Inflammatory macrophage (primary cell): ENCODE results near the gene CCNI.
"Not testable (repeated sequence)": the region's sequence is repeated elsewhere in the genome, so short reads cannot be mapped to it uniquely, and the experiment has no call there.

Source experiments
- DNase-seq, 2 donors: peaks; one replicate each; pipeline ENCODE4 v3.0.0-alpha.2; 2020 to 2022

CCNI gene

GRCh38 chr4:77037736-77038135 is 38.1 kb downstream of the CCNI start:
- DNase-seq: no peak

GRCh38 chr4:77037168-77037567 is 38.6 kb downstream of the CCNI start:
- DNase-seq: not testable (repeated sequence)

- DNase-seq: no peak
Measured at GRCh38 chr4:77036206-77036605, 39.6 kb downstream of the CCNI start.

GRCh38 chr4:77035153-77035552 is 40.6 kb downstream of the CCNI start:
- no peak for DNase-seq

GRCh38 chr4:77031544-77031943 is 44.2 kb downstream of the CCNI start:
- no peak for DNase-seq

GRCh38 chr4:77029757-77030156 is 46.0 kb downstream of the CCNI start:
- not testable (repeated sequence) for DNase-seq

GRCh38 chr4:77028246-77028645 is 47.5 kb downstream of the CCNI start:
- no peak for DNase-seq

- DNase-seq: no peak
Measured at GRCh38 chr4:77026322-77026704, 49.5 kb downstream of the CCNI start.

- DNase-seq: no peak
Measured at GRCh38 chr4:77025643-77026321, 50.0 kb downstream of the CCNI start.

GRCh38 chr4:77023920-77024319 is 51.9 kb downstream of the CCNI start:
- no peak for DNase-seq

- DNase-seq: no peak
Measured at GRCh38 chr4:77022560-77023179, 53.1 kb downstream of the CCNI start.

GRCh38 chr4:77021614-77022089 is 54.1 kb downstream of the CCNI start:
- peak; percentile 38 to 54 for DNase-seq

GRCh38 chr4:77020017-77020416 is 55.8 kb downstream of the CCNI start:
- no peak for DNase-seq

- no peak for DNase-seq
Measured at GRCh38 chr4:77015390-77015789, 60.4 kb downstream of the CCNI start.

GRCh38 chr4:77014256-77014655 is 61.5 kb downstream of the CCNI start:
- DNase-seq: peak in 1 of 2 donors; percentile 8

- no peak for DNase-seq
Measured at GRCh38 chr4:77012726-77013125, 63.1 kb downstream of the CCNI start.

GRCh38 chr4:77010841-77011354 is 64.9 kb downstream of the CCNI start:
- no peak for DNase-seq

- DNase-seq: peak; percentile 51 to 59
Measured at GRCh38 chr4:77009511-77010115, 66.2 kb downstream of the CCNI start.

GRCh38 chr4:77007358-77008230 is 68.2 kb downstream of the CCNI start:
- DNase-seq: peak; percentile 61 to 80

GRCh38 chr4:77006753-77007353 is 68.9 kb downstream of the CCNI start:
- DNase-seq: no peak

- DNase-seq: no peak
Measured at GRCh38 chr4:77003400-77003799, 72.4 kb downstream of the CCNI start.
